ENCODE data around the gene THOC7. TPM values are rescaled to one million over a fixed set of nuclear protein-coding genes. Genes with fewer than 3 reads are reported as not detected.

THOC7 gene
- total and polyA plus RNA-seq, 2 experiments from 2014 or later = 49.1 to 115 TPM

DNA sequence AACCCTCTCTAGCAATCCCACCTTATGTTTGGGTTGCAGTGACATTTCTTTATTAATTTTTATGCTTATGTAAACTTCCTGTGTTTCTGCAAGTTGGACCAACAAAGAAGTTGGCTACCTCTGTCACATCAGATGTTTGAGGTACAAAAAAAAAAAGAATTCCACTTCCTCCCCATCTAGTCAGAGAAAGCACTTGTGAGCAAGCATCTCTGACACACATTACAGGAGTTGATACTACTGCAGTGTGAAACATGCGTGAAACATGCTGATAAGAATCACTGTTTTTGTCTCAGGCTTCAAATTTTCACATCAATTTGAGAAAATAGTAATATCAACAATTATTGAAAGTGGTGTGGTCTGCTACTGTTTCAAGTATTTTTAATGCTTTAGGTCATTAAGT is 47.3 kb upstream of the THOC7 start:
- H3K27ac ChIP-seq = no peak overlapping the region

DNA sequence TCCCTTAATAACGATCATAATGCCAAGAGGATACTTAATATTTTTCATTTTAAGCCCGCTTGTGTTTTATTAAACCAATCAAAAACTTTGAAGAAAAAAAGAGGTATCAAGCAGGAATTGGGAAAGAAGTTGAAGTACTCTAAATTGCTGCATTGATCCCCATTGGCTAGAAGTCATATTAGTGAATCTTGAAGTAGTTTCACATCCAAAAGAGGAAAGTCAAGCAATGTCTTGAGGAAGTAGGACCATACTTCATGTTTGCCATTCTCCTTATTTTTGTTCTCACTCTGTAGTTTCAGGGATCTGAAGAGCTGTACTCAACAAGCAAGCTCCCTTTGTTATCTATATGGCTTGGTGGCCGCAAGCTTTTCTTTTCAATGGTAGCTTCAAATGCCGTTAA is 46.4 kb upstream of the THOC7 start:
- Histone ChIP-seq H3K4me1 (ENCODE audit: low read depth) (peaks cover 11% of the 10 kb centered on the region), H3K36me3 (no peaks in the 10 kb centered on the region), H3K27me3 (peaks cover 3% of the 10 kb centered on the region), H3K4me3 (no peak overlapping the region), H3K27ac (no peak overlapping the region), H3K9me3 (ENCODE audit: low read depth) (no peaks in the 10 kb centered on the region)
- TF ChIP-seq, protein P1, sequence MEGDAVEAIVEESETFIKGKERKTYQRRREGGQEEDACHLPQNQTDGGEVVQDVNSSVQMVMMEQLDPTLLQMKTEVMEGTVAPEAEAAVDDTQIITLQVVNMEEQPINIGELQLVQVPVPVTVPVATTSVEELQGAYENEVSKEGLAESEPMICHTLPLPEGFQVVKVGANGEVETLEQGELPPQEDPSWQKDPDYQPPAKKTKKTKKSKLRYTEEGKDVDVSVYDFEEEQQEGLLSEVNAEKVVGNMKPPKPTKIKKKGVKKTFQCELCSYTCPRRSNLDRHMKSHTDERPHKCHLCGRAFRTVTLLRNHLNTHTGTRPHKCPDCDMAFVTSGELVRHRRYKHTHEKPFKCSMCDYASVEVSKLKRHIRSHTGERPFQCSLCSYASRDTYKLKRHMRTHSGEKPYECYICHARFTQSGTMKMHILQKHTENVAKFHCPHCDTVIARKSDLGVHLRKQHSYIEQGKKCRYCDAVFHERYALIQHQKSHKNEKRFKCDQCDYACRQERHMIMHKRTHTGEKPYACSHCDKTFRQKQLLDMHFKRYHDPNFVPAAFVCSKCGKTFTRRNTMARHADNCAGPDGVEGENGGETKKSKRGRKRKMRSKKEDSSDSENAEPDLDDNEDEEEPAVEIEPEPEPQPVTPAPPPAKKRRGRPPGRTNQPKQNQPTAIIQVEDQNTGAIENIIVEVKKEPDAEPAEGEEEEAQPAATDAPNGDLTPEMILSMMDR (IDR thresholded peaks at IDR 0.05; ENCODE audit: low read depth, low read length) = no peak
- no peak for DNase-seq (ENCODE audit: low read depth in 1 of 2, low spot score in 1 of 2)

More for the DNA sequence above, 47.3 kb upstream of the THOC7 start:
- TF ChIP-seq, protein P1 (IDR thresholded peaks at IDR 0.05; ENCODE audit: low read depth, low read length) = no peak
- H3K27me3 ChIP-seq = peaks cover 3% of the 10 kb centered on the region
- H3K36me3 ChIP-seq = no peaks in the 10 kb centered on the region
- H3K4me3 ChIP-seq = no peak overlapping the region
- H3K9me3 ChIP-seq (ENCODE audit: low read depth) = no peaks in the 10 kb centered on the region
- peaks cover 11% of the 10 kb centered on the region for H3K4me1 ChIP-seq (ENCODE audit: low read depth)
- DNase-seq (ENCODE audit: low read depth in 1 of 2, low spot score in 1 of 2) = no peak

DNA sequence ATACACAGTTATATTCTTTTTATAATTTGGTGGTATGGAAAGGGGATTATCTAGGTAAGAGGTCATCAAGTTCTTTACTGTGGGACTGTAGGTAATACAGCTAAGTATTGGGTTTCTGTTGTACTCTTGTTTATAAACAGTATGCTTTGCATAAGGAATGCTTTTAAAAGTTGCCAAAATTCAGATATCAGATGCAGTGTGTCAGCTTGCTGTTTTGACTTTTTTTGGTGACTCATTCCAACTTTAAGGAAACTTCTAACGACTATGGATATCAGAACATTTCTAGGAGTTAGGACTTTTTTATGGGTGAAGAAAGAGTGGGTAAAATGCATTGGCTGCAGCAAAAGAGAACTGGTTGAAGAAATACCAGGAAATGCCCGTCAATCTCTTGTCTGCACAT is 45.8 kb upstream of the THOC7 start:
- no peaks in the 10 kb centered on the region for H3K9me3 ChIP-seq (ENCODE audit: low read depth)

DNA sequence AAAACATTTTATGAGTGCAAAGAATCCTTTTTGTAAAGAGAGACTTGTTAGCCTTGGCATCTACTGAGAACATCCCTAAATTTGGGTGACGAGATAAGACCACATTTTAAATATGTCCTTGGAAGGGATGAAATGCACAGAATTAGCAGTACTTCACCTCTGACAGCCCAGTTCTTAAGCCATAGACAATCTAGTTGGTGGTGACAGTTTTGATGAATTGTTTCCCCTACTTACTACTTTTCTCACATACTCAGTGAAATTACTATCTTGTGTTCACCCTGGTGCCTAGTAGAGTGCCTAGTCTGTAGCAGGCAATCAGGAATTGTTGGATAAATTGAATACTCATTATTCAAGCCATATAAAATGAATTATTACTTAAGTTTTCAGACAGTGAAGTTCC is 45.2 kb upstream of the THOC7 start:
- H3K4me3 ChIP-seq = no peak overlapping the region
- no peaks in the 10 kb centered on the region for H3K9me3 ChIP-seq (ENCODE audit: low read depth)
- peaks cover 11% of the 10 kb centered on the region for H3K4me1 ChIP-seq (ENCODE audit: low read depth)
- TF ChIP-seq, protein P1 (IDR thresholded peaks at IDR 0.05; ENCODE audit: low read depth, low read length) = no peak
- H3K36me3 ChIP-seq = no peaks in the 10 kb centered on the region
- H3K27ac ChIP-seq = no peak overlapping the region
- DNase-seq (ENCODE audit: low read depth in 1 of 2, low spot score in 1 of 2) = no peak
- no peaks in the 10 kb centered on the region for H3K27me3 ChIP-seq

More for the DNA sequence above, 45.8 kb upstream of the THOC7 start:
- peaks cover 3% of the 10 kb centered on the region for H3K27me3 ChIP-seq
- TF ChIP-seq, protein P1 (IDR thresholded peaks at IDR 0.05; ENCODE audit: low read depth, low read length) = no peak
- DNase-seq (ENCODE audit: low read depth in 1 of 2, low spot score in 1 of 2) = peak in 1 of 2 donors; percentile 34
- H3K4me3 ChIP-seq = no peak overlapping the region
- no peak overlapping the region for H3K27ac ChIP-seq
- peaks cover 11% of the 10 kb centered on the region for H3K4me1 ChIP-seq (ENCODE audit: low read depth)
- no peaks in the 10 kb centered on the region for H3K36me3 ChIP-seq

DNA sequence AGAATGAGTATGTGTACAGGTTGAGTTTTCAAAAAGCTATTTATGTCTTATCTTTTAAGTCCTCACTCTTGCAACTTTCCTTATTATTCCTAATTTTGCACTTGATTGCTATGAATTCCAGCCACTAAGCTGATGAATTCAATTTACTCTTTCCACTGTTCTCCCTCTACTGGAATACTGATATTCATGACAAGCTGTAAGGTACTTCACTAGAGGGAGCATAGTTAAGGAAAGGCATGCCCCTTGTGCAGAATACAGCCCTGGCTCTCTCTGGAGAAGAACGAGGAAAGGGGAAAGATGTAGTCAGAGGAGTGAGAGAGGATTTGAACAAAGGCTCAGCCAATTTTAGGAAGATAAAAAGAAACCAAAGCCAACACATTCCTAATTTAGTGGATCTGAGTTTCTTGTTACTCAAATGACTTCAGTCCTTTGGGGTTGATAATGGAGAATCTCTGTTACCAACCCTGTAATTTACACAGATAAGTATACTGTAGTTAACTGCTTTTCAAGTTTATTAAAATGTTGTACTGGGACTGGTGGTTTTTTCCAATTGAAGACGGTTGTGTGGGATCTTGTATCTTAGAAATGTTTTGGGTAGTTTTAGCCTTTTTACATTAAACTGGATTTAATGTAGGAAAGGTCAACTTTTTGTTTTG is 44.6 kb upstream of the THOC7 start:
- H3K36me3 ChIP-seq = no peaks in the 10 kb centered on the region
- TF ChIP-seq, protein P1 (IDR thresholded peaks at IDR 0.05; ENCODE audit: low read depth, low read length) = peak; percentile 48
- H3K4me1 ChIP-seq (ENCODE audit: low read depth) = peaks cover 11% of the 10 kb centered on the region
- no peaks in the 10 kb centered on the region for H3K27me3 ChIP-seq
- peak; percentile 53 to 59 for DNase-seq (ENCODE audit: low read depth in 1 of 2, low spot score in 1 of 2)
- H3K4me3 ChIP-seq = no peak overlapping the region
- no peak overlapping the region for H3K27ac ChIP-seq
- H3K9me3 ChIP-seq (ENCODE audit: low read depth) = no peaks in the 10 kb centered on the region

All from cardiac muscle cell (in vitro differentiated cells and primary cell).